CD1c-positive myeloid dendritic cell (primary cell): ENCODE measurements around the gene THOC2.
"Not testable (repeated sequence)": the region's sequence is repeated elsewhere in the genome, so short reads cannot be mapped to it uniquely, and the experiment has no call there.

Source experiments
- DNase-seq: peaks from one replicate; pipeline ENCODE4 v3.0.0-alpha.2; 2016; ENCODE audit errors: extremely low spot score

The THOC2 gene

GRCh38 chrX:123580792-123581191 is 152.1 kb downstream of the THOC2 start:
- DNase-seq, result no peak

GRCh38 chrX:123574027-123574426 is 158.8 kb downstream of the THOC2 start:
- DNase-seq, result not testable (repeated sequence)

- no peak for DNase-seq
Measured at GRCh38 chrX:123570011-123570590, 162.8 kb downstream of the THOC2 start.

DNA sequence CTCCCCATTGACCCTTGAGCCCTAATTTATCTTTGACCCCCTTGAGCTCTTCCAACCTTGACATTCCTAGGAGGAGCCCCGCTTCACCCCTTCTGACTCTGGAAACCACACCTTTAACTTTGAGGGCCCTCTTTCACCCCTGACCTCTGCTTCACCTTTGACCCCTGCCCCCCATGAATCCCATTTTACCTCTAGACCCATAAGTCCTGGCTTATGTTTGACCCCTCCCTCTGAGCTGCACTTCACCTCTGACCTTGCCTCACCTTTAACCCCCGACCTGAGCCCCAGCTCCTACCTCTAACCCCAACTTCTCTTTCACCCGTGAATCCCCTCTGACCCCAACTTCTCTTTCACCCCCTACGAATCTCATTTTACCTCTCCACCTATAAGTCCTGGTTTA is 169.7 kb downstream of the THOC2 start:
- DNase-seq, result no peak

- DNase-seq, result no peak
Measured at GRCh38 chrX:123562342-123563146, 170.3 kb downstream of the THOC2 start.

DNA sequence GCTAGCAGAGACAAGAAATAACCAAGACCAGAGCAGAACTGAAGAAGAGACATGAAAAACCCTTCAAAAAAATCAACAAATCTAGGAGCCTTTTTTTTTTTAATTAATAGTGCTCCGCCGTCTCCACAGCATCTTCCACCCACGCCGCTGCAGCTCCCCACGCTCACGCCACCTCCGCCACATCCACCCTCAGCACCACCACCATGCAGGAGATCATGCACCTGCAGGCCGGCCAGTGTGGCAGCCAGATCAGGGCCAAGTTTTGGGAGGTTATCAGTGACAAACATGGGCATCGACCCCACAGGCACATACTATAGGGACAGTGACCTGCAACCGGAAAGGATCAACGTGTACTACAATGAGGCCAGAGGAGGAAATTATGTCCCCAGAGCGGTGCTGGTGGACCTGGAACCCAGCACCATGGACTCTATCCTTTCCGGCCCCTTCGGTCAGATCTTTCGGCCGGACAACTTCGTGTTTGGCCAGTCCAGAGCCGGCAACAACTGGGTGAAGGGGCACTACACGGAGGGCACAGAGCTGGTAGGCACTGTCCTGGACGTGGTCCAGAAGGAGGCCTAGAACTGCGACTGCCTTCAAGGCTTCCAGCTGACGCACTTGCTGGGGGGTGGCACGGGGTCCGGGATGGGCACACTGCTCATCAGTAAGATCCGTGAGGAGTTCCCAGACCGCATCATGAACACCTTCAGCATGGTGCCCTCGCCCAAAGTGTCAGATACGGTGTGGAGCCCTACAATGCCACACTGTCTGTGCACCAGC is 171.2 kb downstream of the THOC2 start:
- DNase-seq, result no peak

DNA sequence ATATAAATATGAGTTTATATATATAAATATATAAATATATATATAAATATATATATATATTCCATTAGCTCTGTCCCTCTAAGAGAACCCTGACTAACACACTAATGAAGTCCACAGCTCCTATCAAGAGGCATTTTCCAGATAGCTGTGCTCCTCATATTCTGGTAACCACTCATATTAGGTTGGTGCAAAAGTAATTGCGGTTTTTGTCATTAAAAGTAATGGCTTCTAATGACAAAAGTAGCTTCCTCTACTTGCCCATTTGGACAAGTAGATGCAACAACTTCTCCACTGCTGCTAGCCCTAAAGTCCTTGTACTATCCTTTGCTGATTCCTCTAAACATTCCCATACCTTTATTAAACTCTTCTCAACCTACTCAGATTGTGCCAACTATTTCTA is 182.0 kb downstream of the THOC2 start:
- DNase-seq, result no peak
